ENCODE measurements around the gene RTN3. TPM values are rescaled to one million over a fixed set of nuclear protein-coding genes. Genes with fewer than 3 reads are reported as not detected.

Gene RTN3
- total RNA-seq, 1 experiment from 2014 or later: 95.0 TPM

GRCh38 chr11:63683133-63683991 is 2.1 kb downstream of the RTN3 start:
- H3K79me2 ChIP-seq (ENCODE audit: insufficient read depth, low read length): peaks cover 64% of the 10 kb centered on the region
- H3K27ac ChIP-seq (ENCODE audit: low read depth, low read length): no peak overlapping the region
- no peak for ATAC-seq
- TF ChIP-seq ZFX (IDR thresholded peaks at IDR 0.05) (no peak), POLR2AphosphoS5 (IDR thresholded peaks at IDR 0.05; ENCODE audit: low read depth, low read length) (no peak), EZH2phosphoT487 (IDR thresholded peaks at IDR 0.05; ENCODE audit: borderline replicate concordance) (no peak), CTCF (IDR thresholded peaks at IDR 0.05 in 2 of 3, conservative IDR thresholded peaks at IDR 0.05 in 1 of 3; ENCODE audit: borderline replicate concordance in 1 of 3, insufficient read depth in 1 of 3, low read depth in 2 of 3, low read length in 2 of 3) (no peak), SIN3A (IDR thresholded peaks at IDR 0.05; ENCODE audit: low read depth) (no peak), REST (IDR thresholded peaks at IDR 0.05; ENCODE audit: low read depth) (no peak), POLR2A (IDR thresholded peaks at IDR 0.05; ENCODE audit: borderline replicate concordance, extremely low read depth, insufficient read depth, insufficient read length) (no peak), ATF3 (IDR thresholded peaks at IDR 0.05) (no peak), SRF (IDR thresholded peaks at IDR 0.05; ENCODE audit: low read depth) (no peak), CEBPB (IDR thresholded peaks at IDR 0.05; ENCODE audit: low read depth) (no peak), EGR1 (IDR thresholded peaks at IDR 0.05; ENCODE audit: low read depth) (no peak), JUND (IDR thresholded peaks at IDR 0.05) (no peak), FOSL1 (IDR thresholded peaks at IDR 0.05; ENCODE audit: low read depth) (no peak), YY1 (IDR thresholded peaks at IDR 0.05; ENCODE audit: extremely low read depth, insufficient replicate concordance, low read depth, low read length) (no peak), RAD21 (IDR thresholded peaks at IDR 0.05; ENCODE audit: low read depth) (no peak), ZNF274 (IDR thresholded peaks at IDR 0.05; ENCODE audit: low read depth, low read length) (no peak), TCF7L2 (IDR thresholded peaks at IDR 0.05; ENCODE audit: borderline replicate concordance, extremely low read depth, insufficient read depth, insufficient read length) (no peak)
- H2AFZ ChIP-seq (ENCODE audit: low read depth, low read length, poor library complexity, severe bottlenecking): no peak overlapping the region
- H3K4me3 ChIP-seq (replicated peaks in 1 of 2; ENCODE audit: low read depth in 1 of 2, low read length in 2 of 2): no peak overlapping the region
- peaks cover 7% of the 10 kb centered on the region; the same call in 1 of the 2 replicates for H4K20me1 ChIP-seq (ENCODE audit: insufficient read depth)
- no peaks in the 10 kb centered on the region for H3K36me3 ChIP-seq (ENCODE audit: control insufficient read depth in 1 of 2, insufficient read depth in 2 of 2, low read length in 2 of 2)
- intact Hi-C loops (cut with micrococcal nuclease): no loop called here
- CTCF ChIA-PET: no interaction called here
- no peak for DNase-seq (ENCODE audit: low read depth, low spot score)
- H3K27me3 ChIP-seq (ENCODE audit: insufficient read depth, low read length): no peaks in the 10 kb centered on the region
- RAD21 ChIA-PET (ENCODE audit: low non-redundant PET in 1 of 2, low total read pairs in 2 of 2, uncharacterized antibody in 2 of 2, unreplicated experiment in 2 of 2): no interaction called here
- no TSS peak for BruUV-seq (replicated peaks)
- peaks cover 13 to 20% of the 10 kb centered on the region in 2 experiments for H3K4me1 ChIP-seq (ENCODE audit: control insufficient read depth in 1 of 2, insufficient read depth in 2 of 2, low read length in 2 of 2)
- H3K9me2 ChIP-seq (ENCODE audit: insufficient read depth): no peaks in the 10 kb centered on the region
- H3K9ac ChIP-seq (ENCODE audit: low read length): no peak overlapping the region
- no peaks in the 10 kb centered on the region for H3K9me3 ChIP-seq (ENCODE audit: control insufficient read depth in 1 of 2, insufficient read depth in 1 of 2, low read depth in 1 of 2, low read length in 2 of 2)
- peak overlapping the region; percentile 81; the same call in 1 of the 2 replicates for H3K4me2 ChIP-seq (ENCODE audit: low read length)
- POLR2A ChIA-PET: interaction anchor here (0.7 to 2.7 kb wide), 2 partner anchors 12 to 561 kb away, joined by 3 to 24 read pairs; partner anchors contain the start of gene ATL3
